Panc1 (cell line): ENCODE measurements around the gene ABAT. TPM values are rescaled to one million over a fixed set of nuclear protein-coding genes. Genes with fewer than 3 reads are reported as not detected.

Experiments
- ATAC-seq: fragments of 200-7000 bp; cut with Tn5 transposase; 2 replicates; pipeline ENCODE4 v1.9.1; 2020; ENCODE audit warnings: mild to moderate bottlenecking, moderate library complexity
- BruUV-seq: library from RNA; stranded (reverse); fragments of 400-500 nt; replicated peaks from 2 replicates; lab custom pipeline; 2021; lab: Mats Ljungman, UMichigan
- CTCF ChIA-PET: fragments of 300-600 bp; sonication (Branson Sonifier 250); formaldehyde crosslinking; loops from one replicate; lab custom pipeline; 2022; ENCODE audit warnings: antibody characterized with exemption; lab: Charles Lee
- POLR2A ChIA-PET: fragments of 300-600 bp; sonication (Branson Sonifier 250); formaldehyde crosslinking; loops from one replicate; lab custom pipeline; 2022; ENCODE audit warnings: antibody characterized with exemption; lab: Charles Lee
- DNase-seq: peaks from one replicate; pipeline ENCODE4 v3.0.0-alpha.2; 2010; ENCODE audit warnings: low read depth, low spot score
- H3K27ac ChIP-seq: 2 replicates; pipeline ENCODE4 v1.5.1; 2011; ENCODE audit warnings: mild to moderate bottlenecking, low read length, inconsistent platforms
- H3K27me3 ChIP-seq: fragments of 200-500 bp; sonication (Bioruptor generic); 2 replicates; pipeline ENCODE4 v1.6.0; 2014; ENCODE audit warnings: low read length, inconsistent platforms; ENCODE audit not compliant: control insufficient read depth, insufficient read depth
- H3K36me3 ChIP-seq: fragments of 200-500 bp; sonication (Bioruptor generic); 2 replicates; pipeline ENCODE4 v1.5.1; 2014; ENCODE audit warnings: inconsistent platforms, mild to moderate bottlenecking, low read length, moderate library complexity; ENCODE audit not compliant: control insufficient read depth, insufficient read depth
- H3K4me1 ChIP-seq: 2 replicates; pipeline ENCODE4 v1.5.1; 2011; ENCODE audit warnings: inconsistent platforms, mild to moderate bottlenecking, low read length, moderate library complexity; ENCODE audit not compliant: control insufficient read depth, insufficient read depth
- H3K4me3 ChIP-seq, 2 experiments: 2 replicates each; pipeline ENCODE4 v1.5.1; 2011 to 2012; ENCODE audit warnings: low read depth in 2 of 2, low read length in 2 of 2, mild to moderate bottlenecking in 2 of 2, inconsistent platforms in 1 of 2, moderate library complexity in 1 of 2
- H3K9me3 ChIP-seq: fragments of 200-500 bp; sonication (Bioruptor generic); 2 replicates; pipeline ENCODE4 v1.5.1; 2014; ENCODE audit warnings: low read depth, mild to moderate bottlenecking, inconsistent platforms, low read length, moderate library complexity; ENCODE audit not compliant: control insufficient read depth, insufficient read depth
- CTCF ChIP-seq: fragments of 450-650 bp; IDR thresholded peaks from 2 replicates; pipeline ENCODE4 v1.5.1; 2017; ENCODE audit warnings: mild to moderate bottlenecking
- POLR2AphosphoS5 ChIP-seq: IDR thresholded peaks from 2 replicates; pipeline ENCODE4 v1.6.1; 2012; ENCODE audit warnings: mild to moderate bottlenecking, low read depth, low read length, moderate library complexity
- REST ChIP-seq, 2 experiments: IDR thresholded peaks; 2 replicates each; pipeline ENCODE4 v1.6.1; 2011 to 2012; ENCODE audit warnings: low read depth in 2 of 2, control low read depth in 1 of 2, low read length in 1 of 2, mild to moderate bottlenecking in 1 of 2, moderate library complexity in 1 of 2; ENCODE audit not compliant: insufficient read depth in 1 of 2
- SIN3A ChIP-seq: IDR thresholded peaks from 2 replicates; pipeline ENCODE4 v1.6.1; 2012; ENCODE audit warnings: low read depth, mild to moderate bottlenecking, low read length, moderate library complexity, borderline replicate concordance; ENCODE audit not compliant: insufficient read depth
- TCF7L2 ChIP-seq: IDR thresholded peaks from 2 replicates; pipeline ENCODE4 v1.6.1; 2011; ENCODE audit warnings: mild to moderate bottlenecking, low read depth, low read length, inconsistent platforms
- in situ Hi-C: cut with HindIII; loops from 2 replicates; pipeline ENCODE4 v1.10.0; 2016; ENCODE audit warnings: low sequenced_read_pairs, low pct_unique_long_range_greater_than_20kb
- intact Hi-C: fragments of 100-400 bp; cut with micrococcal nuclease; formaldehyde crosslinking; loops from one replicate; pipeline ENCODE4 v1.10.0; 2022; ENCODE audit not compliant: unreplicated experiment
- total RNA-seq: library from RNA; stranded (reverse); gene quantifications from one replicate; pipeline ENCODE4 v1.2.1, GENCODE V29; 2021; ENCODE audit not compliant: unreplicated experiment

ABAT gene
- total RNA-seq, 1 experiment from 2014 or later, result 0.77 TPM

- CTCF ChIA-PET, result no interaction called here
- BruUV-seq, result no TSS peak
- H3K4me1 ChIP-seq, result no peaks in the 10 kb centered on the region
- TF ChIP-seq CTCF (no peak), REST (IDR thresholded peaks at IDR 0.05; ENCODE audit: insufficient read depth in 1 of 2, low read depth in 2 of 2, low read length in 1 of 2) (no peak), POLR2AphosphoS5 (no peak), TCF7L2 (no peak), SIN3A (no peak)
- DNase-seq, result no peak
- in situ Hi-C loops (no loop called here), intact Hi-C loops (no loop called here)
- H3K36me3 ChIP-seq, result peaks cover 59% of the 10 kb centered on the region
- POLR2A ChIA-PET, result interaction anchor here (0.5 kb wide), 1 partner anchor 948 kb away, joined by 3 read pairs; no protein-coding TSS in a partner anchor
- no peaks in the 10 kb centered on the region for H3K9me3 ChIP-seq
- H3K27ac ChIP-seq, result no peak overlapping the region
- no peak for ATAC-seq
- H3K4me3 ChIP-seq, result no peak overlapping the region
- H3K27me3 ChIP-seq, result no peaks in the 10 kb centered on the region
Observed at GRCh38 chr16:8808009-8808408, 133.6 kb downstream of the ABAT start.

GRCh38 chr16:8808613-8809353 lies 134.4 kb downstream of the ABAT start:
- no peak overlapping the region for H3K27ac ChIP-seq
- BruUV-seq, result no TSS peak
- ChIA-PET POLR2A (interaction anchor here (0.5 kb wide), 1 partner anchor 947 kb away, joined by 3 read pairs; no protein-coding TSS in a partner anchor), CTCF (no interaction called here)
- intact Hi-C loops (no loop called here), in situ Hi-C loops (no loop called here)
- H3K4me3 ChIP-seq, result no peak overlapping the region
- H3K27me3 ChIP-seq, result no peaks in the 10 kb centered on the region
- no peaks in the 10 kb centered on the region for H3K9me3 ChIP-seq
- H3K4me1 ChIP-seq, result no peaks in the 10 kb centered on the region
- ATAC-seq (no peak), DNase-seq (no peak)
- H3K36me3 ChIP-seq, result peaks cover 60% of the 10 kb centered on the region
- TF ChIP-seq TCF7L2 (no peak), POLR2AphosphoS5 (no peak), REST (IDR thresholded peaks at IDR 0.05; ENCODE audit: insufficient read depth in 1 of 2, low read depth in 2 of 2, low read length in 1 of 2) (no peak), CTCF (no peak), SIN3A (no peak)
